ENCODE results near the gene AATF. TPM values are rescaled to one million over a fixed set of nuclear protein-coding genes. Genes with fewer than 3 reads are reported as not detected.

Gene AATF
- total RNA-seq, 2 donors from 2014 or later, result 28.8 to 41.3 TPM

DNA sequence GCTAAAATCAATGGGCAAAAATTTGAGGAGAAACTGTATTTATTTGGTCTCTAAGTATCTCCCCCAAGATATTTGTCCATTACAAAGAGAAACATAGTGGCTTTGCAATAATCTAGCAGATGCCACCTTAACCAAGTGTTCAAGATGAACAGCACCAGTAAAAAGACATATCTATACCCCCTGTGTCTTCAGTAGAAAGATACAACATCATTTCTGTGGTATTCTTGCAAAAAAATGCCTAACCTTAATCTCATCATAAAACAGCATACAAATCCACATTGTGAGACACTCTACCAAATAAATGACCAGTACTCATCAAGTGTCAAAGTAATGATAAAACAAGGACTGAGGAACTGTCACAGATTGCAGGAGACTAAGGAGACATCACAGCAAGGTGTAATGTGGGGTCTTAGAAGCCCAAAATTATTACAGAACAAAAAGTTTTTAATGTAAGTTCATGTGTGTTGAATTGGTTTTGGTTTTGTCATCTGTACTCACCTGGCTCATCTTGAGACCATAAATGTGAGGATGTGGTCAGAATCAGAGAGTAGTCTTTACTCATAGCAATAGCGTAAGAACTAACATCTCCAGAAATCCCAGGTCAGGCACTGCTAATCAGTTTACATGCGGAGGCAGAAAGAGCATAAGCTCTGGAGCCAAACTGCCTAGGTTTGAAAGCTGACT, 77.2 kb downstream of the AATF start:
- DNase-seq (ENCODE audit: low spot score), result no peak
- H3K27ac ChIP-seq, result no peak overlapping the region
- H3K9me3 ChIP-seq, result no peaks in the 10 kb centered on the region
- TF ChIP-seq, protein P1, sequence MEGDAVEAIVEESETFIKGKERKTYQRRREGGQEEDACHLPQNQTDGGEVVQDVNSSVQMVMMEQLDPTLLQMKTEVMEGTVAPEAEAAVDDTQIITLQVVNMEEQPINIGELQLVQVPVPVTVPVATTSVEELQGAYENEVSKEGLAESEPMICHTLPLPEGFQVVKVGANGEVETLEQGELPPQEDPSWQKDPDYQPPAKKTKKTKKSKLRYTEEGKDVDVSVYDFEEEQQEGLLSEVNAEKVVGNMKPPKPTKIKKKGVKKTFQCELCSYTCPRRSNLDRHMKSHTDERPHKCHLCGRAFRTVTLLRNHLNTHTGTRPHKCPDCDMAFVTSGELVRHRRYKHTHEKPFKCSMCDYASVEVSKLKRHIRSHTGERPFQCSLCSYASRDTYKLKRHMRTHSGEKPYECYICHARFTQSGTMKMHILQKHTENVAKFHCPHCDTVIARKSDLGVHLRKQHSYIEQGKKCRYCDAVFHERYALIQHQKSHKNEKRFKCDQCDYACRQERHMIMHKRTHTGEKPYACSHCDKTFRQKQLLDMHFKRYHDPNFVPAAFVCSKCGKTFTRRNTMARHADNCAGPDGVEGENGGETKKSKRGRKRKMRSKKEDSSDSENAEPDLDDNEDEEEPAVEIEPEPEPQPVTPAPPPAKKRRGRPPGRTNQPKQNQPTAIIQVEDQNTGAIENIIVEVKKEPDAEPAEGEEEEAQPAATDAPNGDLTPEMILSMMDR (IDR thresholded peaks at IDR 0.05), result no peak
- peaks cover 0 to 6% of the 10 kb centered on the region in 2 donors for H3K4me1 ChIP-seq (ENCODE audit: control insufficient read depth in 1 of 2, low read depth in 2 of 2)
- no peak overlapping the region for H3K4me3 ChIP-seq
- no peaks in the 10 kb centered on the region for H3K27me3 ChIP-seq (replicated peaks; ENCODE audit: insufficient read depth)
- ATAC-seq (ENCODE audit: insufficient number of reproducible peaks, low FRiP score, low read depth), result no peak
- no peaks in the 10 kb centered on the region for H3K36me3 ChIP-seq

DNA sequence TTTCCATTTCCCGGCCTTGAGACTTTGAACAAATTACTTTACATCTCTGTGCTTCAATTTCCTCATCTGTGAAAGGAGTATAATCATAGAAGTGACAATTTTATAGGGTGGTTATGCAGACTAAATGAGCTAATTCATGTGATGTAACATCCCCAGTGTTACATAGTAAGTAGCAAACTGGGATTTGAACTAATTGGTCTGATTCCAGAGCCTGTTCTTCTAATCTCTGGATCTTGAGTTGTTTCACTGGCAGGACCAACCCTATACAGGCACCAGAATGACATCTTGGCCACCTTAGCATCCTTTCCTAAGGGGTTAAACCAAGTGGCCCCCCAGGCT, 77.7 kb downstream of the AATF start:
- TF ChIP-seq, protein P1 (IDR thresholded peaks at IDR 0.05), result no peak
- Histone ChIP-seq H3K27ac (no peak overlapping the region), H3K27me3 (replicated peaks; ENCODE audit: insufficient read depth) (no peaks in the 10 kb centered on the region), H3K36me3 (peaks cover 3% of the 10 kb centered on the region), H3K4me3 (no peak overlapping the region), H3K4me1 (ENCODE audit: control insufficient read depth in 1 of 2, low read depth in 2 of 2) (peaks cover 0 to 6% of the 10 kb centered on the region in 2 donors), H3K9me3 (no peaks in the 10 kb centered on the region)
- ATAC-seq (ENCODE audit: insufficient number of reproducible peaks, low FRiP score, low read depth) (no peak), DNase-seq (ENCODE audit: low spot score) (no peak)

DNA sequence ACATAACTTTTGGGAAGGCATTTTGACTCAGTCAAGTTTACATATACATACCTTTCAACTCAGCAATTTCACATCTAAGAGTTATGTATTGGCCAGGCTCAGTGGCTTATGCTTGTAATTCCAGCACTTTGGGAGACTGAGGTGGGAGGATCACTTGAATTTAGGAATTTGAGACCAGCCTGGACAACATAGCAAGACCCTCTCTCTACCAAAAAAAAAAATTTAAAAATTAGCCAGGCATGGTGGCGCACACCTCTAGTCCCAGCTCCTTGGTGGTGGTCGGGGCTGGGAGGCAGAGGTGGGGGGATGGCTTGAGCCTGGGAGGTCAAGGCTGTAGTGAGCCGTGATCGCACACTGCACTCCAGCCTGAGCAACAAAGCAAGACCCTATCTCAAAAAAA, 79.3 kb downstream of the AATF start:
- ATAC-seq (ENCODE audit: insufficient number of reproducible peaks, low FRiP score, low read depth) (no peak), DNase-seq (ENCODE audit: low spot score) (no peak)
- Histone ChIP-seq H3K27ac (no peak overlapping the region), H3K4me3 (no peak overlapping the region), H3K4me1 (ENCODE audit: control insufficient read depth in 1 of 2, low read depth in 2 of 2) (peaks cover 0 to 6% of the 10 kb centered on the region in 2 donors), H3K9me3 (no peaks in the 10 kb centered on the region), H3K27me3 (replicated peaks; ENCODE audit: insufficient read depth) (no peaks in the 10 kb centered on the region), H3K36me3 (peaks cover 7% of the 10 kb centered on the region)
- TF ChIP-seq, protein P1 (IDR thresholded peaks at IDR 0.05), result no peak

DNA sequence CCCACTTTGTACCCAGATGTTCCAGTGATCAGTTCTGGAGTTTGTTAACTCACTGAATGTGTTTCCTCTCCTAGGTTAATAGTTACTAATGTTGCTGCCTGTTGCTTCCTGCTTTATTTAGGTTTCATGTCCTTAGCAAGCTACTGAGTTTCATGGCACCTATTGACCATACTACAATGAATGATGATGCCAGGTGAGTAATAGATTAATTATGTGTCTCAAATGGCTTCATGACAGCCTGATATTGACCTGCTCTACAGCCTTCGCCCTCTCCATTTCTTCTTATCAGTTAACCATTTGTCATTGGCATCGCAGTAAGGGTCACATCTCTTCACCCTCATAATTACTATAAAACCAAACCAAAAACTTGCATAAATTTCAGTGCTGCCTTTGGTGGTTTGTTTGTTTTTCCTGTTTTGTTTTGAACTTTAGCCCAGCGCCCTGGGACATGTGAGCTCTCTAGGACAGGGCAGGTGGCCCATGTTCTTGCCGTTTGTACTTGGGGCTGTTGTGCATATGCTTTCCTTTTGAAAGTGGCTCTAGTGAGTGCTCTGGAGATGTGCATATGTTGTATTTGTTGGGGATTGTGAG, 82.8 kb downstream of the AATF start:
- no peak overlapping the region for H3K4me3 ChIP-seq
- H3K27ac ChIP-seq, result no peak overlapping the region
- no peaks in the 10 kb centered on the region for H3K27me3 ChIP-seq (replicated peaks; ENCODE audit: insufficient read depth)
- no peaks in the 10 kb centered on the region for H3K9me3 ChIP-seq
- H3K36me3 ChIP-seq, result peaks cover 7% of the 10 kb centered on the region
- DNase-seq (ENCODE audit: low spot score) (no peak), ATAC-seq (ENCODE audit: insufficient number of reproducible peaks, low FRiP score, low read depth) (no peak)
- TF ChIP-seq, protein P1 (IDR thresholded peaks at IDR 0.05), result no peak
- no peaks in the 10 kb centered on the region for H3K4me1 ChIP-seq (ENCODE audit: control insufficient read depth in 1 of 2, low read depth in 2 of 2)

DNA sequence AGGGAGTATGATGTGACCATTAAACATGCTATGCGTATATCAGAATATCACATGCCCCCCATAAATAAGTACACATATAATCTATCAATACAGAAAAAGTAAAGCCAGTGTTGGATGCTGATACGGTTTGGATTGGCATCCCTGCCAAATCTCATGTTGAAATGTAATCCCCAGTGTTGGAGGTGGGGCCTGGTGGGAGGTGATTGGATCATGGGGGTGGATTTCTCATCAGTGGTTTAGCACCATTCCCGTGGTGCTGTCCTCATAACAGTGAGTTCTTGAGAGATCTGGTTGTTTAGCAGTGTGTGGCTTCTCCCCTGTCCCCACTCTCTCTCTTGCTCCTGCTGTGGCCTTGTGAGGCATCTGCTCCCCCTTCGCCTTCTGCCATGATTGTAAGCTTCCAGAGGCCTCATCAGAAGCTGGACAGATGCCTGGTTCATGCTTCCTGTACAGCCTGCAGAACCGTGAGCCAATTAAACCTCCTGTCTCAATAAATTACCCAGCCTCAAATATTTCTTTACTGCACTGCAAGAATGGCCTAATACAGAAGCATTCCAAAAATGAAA, 88.9 kb downstream of the AATF start:
- H3K27me3 ChIP-seq (replicated peaks; ENCODE audit: insufficient read depth), result no peaks in the 10 kb centered on the region
- ATAC-seq (ENCODE audit: insufficient number of reproducible peaks, low FRiP score, low read depth) (no peak), DNase-seq (ENCODE audit: low spot score) (no peak)
- no peaks in the 10 kb centered on the region for H3K4me1 ChIP-seq (ENCODE audit: control insufficient read depth in 1 of 2, low read depth in 2 of 2)
- H3K4me3 ChIP-seq, result no peak overlapping the region
- no peaks in the 10 kb centered on the region for H3K9me3 ChIP-seq
- H3K36me3 ChIP-seq, result no peaks in the 10 kb centered on the region
- H3K27ac ChIP-seq, result no peak overlapping the region
- TF ChIP-seq, protein P1 (IDR thresholded peaks at IDR 0.05), result no peak

Measured in thoracic aorta (tissue), 2 donors.